GM12878 (cell line): Measurements from ENCODE around the gene PMIS2. TPM values are rescaled to one million over a fixed set of nuclear protein-coding genes. Genes with fewer than 3 reads are reported as not detected.

Experiments
- ATAC-seq: fragments of 200-7000 bp; cut with Tn5 transposase; 3 replicates; pipeline ENCODE4 v1.9.1; 2020; ENCODE audit warnings: mild to moderate bottlenecking, moderate library complexity
- BruUV-seq: library from RNA; stranded (reverse); fragments of 400-500 nt; replicated peaks from 2 replicates; lab custom pipeline; 2021; lab: Mats Ljungman, UMichigan
- CTCF ChIA-PET: fragments of 300-600 bp; sonication (Branson Sonifier 250); formaldehyde crosslinking; extraction: SDS; loops from one replicate; lab custom pipeline; 2021; ENCODE audit warnings: inconsistent platforms; lab: Yijun Ruan, JAX
- POLR2A ChIA-PET: fragments of 350-600 bp; formaldehyde crosslinking; extraction: SDS; loops from one replicate; lab custom pipeline; 2021; ENCODE audit warnings: inconsistent platforms; lab: Charles Lee
- RAD21 ChIA-PET: fragments of 300-600 bp; sonication (Branson Sonifier 250); formaldehyde crosslinking; loops from one replicate; lab custom pipeline; 2023; ENCODE audit warnings: antibody characterized with exemption; ENCODE audit not compliant: unreplicated experiment; lab: Charles Lee
- SMC1A ChIA-PET: fragments of 300-600 bp; sonication (Branson Sonifier 250); formaldehyde crosslinking; loops from one replicate; lab custom pipeline; 2023; ENCODE audit not compliant: unreplicated experiment, uncharacterized antibody; lab: Charles Lee
- DNase-seq: peaks from one replicate; pipeline ENCODE4 v3.0.0-alpha.2; 2011; ENCODE audit warnings: low read depth, low spot score
- FAIRE-seq: peaks from 3 replicates; lab custom pipeline; 2011; peaks lifted over from hg19 to GRCh38; lab: Jason Lieb, UNC
- H2AFZ ChIP-seq: 2 replicates; pipeline ENCODE4 v1.6.0; 2011; ENCODE audit warnings: low read depth, low read length, control low read depth; ENCODE audit not compliant: control insufficient read depth
- H3K27ac ChIP-seq: 2 replicates; pipeline ENCODE4 v1.5.1; 2011; ENCODE audit warnings: control low read depth; ENCODE audit not compliant: control insufficient read depth, insufficient read depth
- H3K27me3 ChIP-seq, 2 experiments: replicated peaks in 1 of 2; 2 replicates each; pipeline versions ENCODE4 v1.6.0 to v1.6.1; 2011; ENCODE audit warnings: low read length in 1 of 2; ENCODE audit not compliant: control insufficient read depth in 2 of 2, insufficient read depth in 2 of 2
- H3K36me3 ChIP-seq, 2 experiments: 2 replicates each; pipeline ENCODE4 v1.5.1; 2011; ENCODE audit warnings: low read length in 1 of 2; ENCODE audit not compliant: control insufficient read depth in 2 of 2, insufficient read depth in 2 of 2
- H3K4me1 ChIP-seq: 2 replicates; pipeline ENCODE4 v1.6.1; 2011; ENCODE audit warnings: mild to moderate bottlenecking, low read length, moderate library complexity, mixed read lengths; ENCODE audit not compliant: control insufficient read depth, insufficient read depth
- H3K4me2 ChIP-seq: 2 replicates; pipeline ENCODE4 v1.6.0; 2011; ENCODE audit warnings: control low read depth; ENCODE audit not compliant: control insufficient read depth, insufficient read depth
- H3K4me3 ChIP-seq: fragments of 200-600 bp; sonication (generic); 2 replicates; pipeline ENCODE4 v1.5.1; 2016
- H3K79me2 ChIP-seq: 2 replicates; pipeline ENCODE4 v1.6.0; 2011; ENCODE audit warnings: low read length; ENCODE audit not compliant: control insufficient read depth, insufficient read depth
- H3K9ac ChIP-seq: 2 replicates; pipeline ENCODE4 v1.8.0; 2011; ENCODE audit warnings: low read length, control low read depth, mixed read lengths; ENCODE audit not compliant: control insufficient read depth, insufficient read depth
- H3K9me3 ChIP-seq: replicated peaks from 3 replicates; pipeline ENCODE4 v1.5.1; 2011; ENCODE audit warnings: mild to moderate bottlenecking, low read length; ENCODE audit not compliant: control insufficient read depth, insufficient read depth
- H4K20me1 ChIP-seq: 2 replicates; pipeline ENCODE4 v1.6.0; 2011; ENCODE audit not compliant: control insufficient read depth, insufficient read depth
- BHLHE40 ChIP-seq, 2 experiments: fragments of 450-650 bp in 1 of 2; IDR thresholded peaks; 2 replicates each; pipeline ENCODE4 v1.6.1; 2011 to 2017; ENCODE audit warnings: low read depth in 2 of 2, borderline replicate concordance in 1 of 2, improper control_type of control experiment in 1 of 2, low read length in 1 of 2, mild to moderate bottlenecking in 1 of 2
- CEBPB ChIP-seq, 2 experiments: fragments of 150-350 bp in 1 of 2; IDR thresholded peaks; 2 replicates each; pipeline ENCODE4 v1.6.1; 2012 to 2014; ENCODE audit warnings: low read depth in 2 of 2, low read length in 2 of 2, borderline replicate concordance in 1 of 2, inconsistent platforms in 1 of 2
- EED ChIP-seq: sonication (generic); IDR thresholded peaks from 2 replicates; pipeline ENCODE4 v1.6.1; 2016; ENCODE audit warnings: antibody characterized with exemption, low read depth
- ESRRA ChIP-seq: IDR thresholded peaks from 2 replicates; pipeline ENCODE4 v1.6.1; 2012; ENCODE audit warnings: mild to moderate bottlenecking, low read length, improper control_type of control experiment
- GABPA ChIP-seq: IDR thresholded peaks from 2 replicates; pipeline ENCODE4 v1.6.1; 2014; ENCODE audit warnings: antibody characterized with exemption, low read depth, mild to moderate bottlenecking, inconsistent platforms
- PAX5 ChIP-seq: IDR thresholded peaks from 2 replicates; pipeline ENCODE4 v1.6.1; 2011; ENCODE audit warnings: low read depth, low read length, borderline replicate concordance
- POLR2AphosphoS2 ChIP-seq: IDR thresholded peaks from 2 replicates; pipeline ENCODE4 v1.6.1; 2011; ENCODE audit warnings: low read depth, mild to moderate bottlenecking, low read length, improper control_type of control experiment, moderate library complexity
- SREBF1 ChIP-seq: IDR thresholded peaks from 2 replicates; pipeline ENCODE4 v1.6.1; 2012; ENCODE audit warnings: mild to moderate bottlenecking, low read length
- WGBS: methylation state at CpG from one replicate; pipeline ENCODE4 v1.1.6; 2016; ENCODE audit warnings: low lambda C conversion rate; ENCODE audit not compliant: insufficient replicate concordance, insufficient coverage; ENCODE audit errors: missing lambda C conversion rate; 5-methylcytosine and 5-hydroxymethylcytosine counted together
- in situ Hi-C: fragments of 300-500 bp; cut with MboI; formaldehyde crosslinking; loops from 9 replicates; pipeline ENCODE4 v1.14.3; 2018; ENCODE audit warnings: mixed read lengths
- intact Hi-C: fragments of 100-400 bp; cut with micrococcal nuclease; formaldehyde crosslinking; loops from one replicate; pipeline ENCODE4 v1.14.2; 2022; ENCODE audit not compliant: unreplicated experiment
- polyA plus RNA-seq, 11 experiments: library from polyadenylated mRNA; depleted of rRNA in 4 of 11; unstranded in 6 of 11; stranded (reverse) in 5 of 11; fragments of >200 nt; fragmentation: Nextera tagmentation in 4 of 11; fragmentation: Illumina TruSeq in 1 of 11; extraction: Ambion mirVana in 4 of 11; extraction: Trizol in 1 of 11; gene quantifications; 1 replicate in 1 of 11; 2 replicates in 10 of 11; pipeline versions ENCODE4 v1.2.1 to v1.2.3, GENCODE V29; 2011 to 2016; ENCODE audit warnings: inconsistent platforms in 2 of 11, missing spikeins in 2 of 11, low read depth in 1 of 11
- total RNA-seq, 4 experiments: library from RNA; depleted of rRNA in 3 of 4; stranded (reverse); fragments of >200 nt in 3 of 4; fragmentation: Illumina TruSeq in 1 of 4; extraction: Trizol in 1 of 4; gene quantifications; 2 replicates each; pipeline versions ENCODE4 v1.2.1 to v1.2.3, GENCODE V29; 2013 to 2021
- TF ChIP-seq, protein P1 (sequence below): IDR thresholded peaks from 2 replicates; pipeline ENCODE4 v1.6.1; 2012; ENCODE audit warnings: low read depth, low read length, improper control_type of control experiment
- TF ChIP-seq, protein P2 (sequence below): fragments of 450-650 bp; formaldehyde crosslinking; IDR thresholded peaks from 2 replicates; pipeline ENCODE4 v1.4.0; 2020; ENCODE audit warnings: mild to moderate bottlenecking, moderate library complexity
- TF ChIP-seq, protein P3 (sequence below): fragments of 450-650 bp; conservative IDR thresholded peaks from 2 replicates; pipeline ENCODE4 v1.6.1; 2017; ENCODE audit warnings: mild to moderate bottlenecking, moderate library complexity
- TF ChIP-seq, protein P4 (sequence below): IDR thresholded peaks from 2 replicates; pipeline ENCODE4 v1.6.1; 2012; ENCODE audit warnings: mild to moderate bottlenecking, low read depth, low read length

Gene PMIS2
- total and polyA plus RNA-seq, 10 of the 15 experiments (the other 5 are each of a cell fraction or from before 2014, with no cell fraction given): not detected

DNA sequence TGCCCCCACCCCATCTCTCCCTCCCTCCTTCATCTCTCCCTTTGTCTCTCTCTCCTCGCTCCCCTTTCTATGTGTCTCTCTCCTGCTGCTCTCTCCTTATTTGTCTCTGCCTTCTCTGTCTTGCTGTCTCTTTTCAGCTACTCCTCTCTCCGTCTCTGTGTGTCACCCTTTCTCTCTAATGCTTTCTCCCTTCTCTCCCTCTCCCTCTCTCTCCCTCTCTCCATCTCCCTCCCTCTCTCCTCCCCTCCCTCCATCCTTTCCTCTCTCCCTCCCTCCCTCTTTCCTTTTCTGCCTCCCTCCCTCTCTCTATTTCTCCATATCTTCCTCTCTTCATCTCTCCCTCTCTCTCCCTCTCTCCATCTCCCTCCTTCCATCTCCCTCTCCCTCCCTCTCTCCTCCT lies 23.2 kb upstream of the PMIS2 start:
- 0% methylated on average over 1 of the region's 2 CpGs for WGBS
- Histone ChIP-seq H3K4me3 (no peak overlapping the region), H3K9ac (no peak overlapping the region), H3K36me3 (no peaks in the 10 kb centered on the region), H4K20me1 (no peaks in the 10 kb centered on the region), H3K9me3 (no peaks in the 10 kb centered on the region; the same call in 2 of the 3 replicates), H3K27ac (no peak overlapping the region), H3K27me3 (no peaks in the 10 kb centered on the region; a peak in 1 of 4 replicates), H2AFZ (no peak overlapping the region), H3K4me2 (no peak overlapping the region), H3K4me1 (peaks cover 30% of the 10 kb centered on the region), H3K79me2 (no peaks in the 10 kb centered on the region)
- RAD21 ChIA-PET: no interaction called here
- CTCF ChIA-PET: interaction anchor here (0.6 kb wide), 2 partner anchors 16 to 513 kb away, joined by 3 read pairs; no protein-coding TSS in a partner anchor
- no TSS peak for BruUV-seq
- POLR2A ChIA-PET: interaction anchor here (0.6 kb wide), 1 partner anchor 30 kb away, joined by 10 read pairs; no protein-coding TSS in a partner anchor
- intact Hi-C loops: no loop called here
- no peak for DNase-seq
- SMC1A ChIA-PET: no interaction called here
- ATAC-seq: no peak
- in situ Hi-C loops: no loop called here
- no peak for FAIRE-seq
- TF ChIP-seq SREBF1: no peak
- TF ChIP-seq ESRRA: no peak
- no peak for TF ChIP-seq PAX5
- TF ChIP-seq BHLHE40 (IDR thresholded peaks at IDR 0.05; ENCODE audit: borderline replicate concordance in 1 of 2, low read depth in 2 of 2, low read length in 1 of 2): no peak
- TF ChIP-seq, protein P1, sequence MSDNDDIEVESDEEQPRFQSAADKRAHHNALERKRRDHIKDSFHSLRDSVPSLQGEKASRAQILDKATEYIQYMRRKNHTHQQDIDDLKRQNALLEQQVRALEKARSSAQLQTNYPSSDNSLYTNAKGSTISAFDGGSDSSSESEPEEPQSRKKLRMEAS: no peak
- no peak for TF ChIP-seq EED
- TF ChIP-seq GABPA: no peak
- TF ChIP-seq, protein P2, sequence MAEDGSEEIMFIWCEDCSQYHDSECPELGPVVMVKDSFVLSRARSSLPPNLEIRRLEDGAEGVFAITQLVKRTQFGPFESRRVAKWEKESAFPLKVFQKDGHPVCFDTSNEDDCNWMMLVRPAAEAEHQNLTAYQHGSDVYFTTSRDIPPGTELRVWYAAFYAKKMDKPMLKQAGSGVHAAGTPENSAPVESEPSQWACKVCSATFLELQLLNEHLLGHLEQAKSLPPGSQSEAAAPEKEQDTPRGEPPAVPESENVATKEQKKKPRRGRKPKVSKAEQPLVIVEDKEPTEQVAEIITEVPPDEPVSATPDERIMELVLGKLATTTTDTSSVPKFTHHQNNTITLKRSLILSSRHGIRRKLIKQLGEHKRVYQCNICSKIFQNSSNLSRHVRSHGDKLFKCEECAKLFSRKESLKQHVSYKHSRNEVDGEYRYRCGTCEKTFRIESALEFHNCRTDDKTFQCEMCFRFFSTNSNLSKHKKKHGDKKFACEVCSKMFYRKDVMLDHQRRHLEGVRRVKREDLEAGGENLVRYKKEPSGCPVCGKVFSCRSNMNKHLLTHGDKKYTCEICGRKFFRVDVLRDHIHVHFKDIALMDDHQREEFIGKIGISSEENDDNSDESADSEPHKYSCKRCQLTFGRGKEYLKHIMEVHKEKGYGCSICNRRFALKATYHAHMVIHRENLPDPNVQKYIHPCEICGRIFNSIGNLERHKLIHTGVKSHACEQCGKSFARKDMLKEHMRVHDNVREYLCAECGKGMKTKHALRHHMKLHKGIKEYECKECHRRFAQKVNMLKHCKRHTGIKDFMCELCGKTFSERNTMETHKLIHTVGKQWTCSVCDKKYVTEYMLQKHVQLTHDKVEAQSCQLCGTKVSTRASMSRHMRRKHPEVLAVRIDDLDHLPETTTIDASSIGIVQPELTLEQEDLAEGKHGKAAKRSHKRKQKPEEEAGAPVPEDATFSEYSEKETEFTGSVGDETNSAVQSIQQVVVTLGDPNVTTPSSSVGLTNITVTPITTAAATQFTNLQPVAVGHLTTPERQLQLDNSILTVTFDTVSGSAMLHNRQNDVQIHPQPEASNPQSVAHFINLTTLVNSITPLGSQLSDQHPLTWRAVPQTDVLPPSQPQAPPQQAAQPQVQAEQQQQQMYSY: no peak
- TF ChIP-seq, protein P3, sequence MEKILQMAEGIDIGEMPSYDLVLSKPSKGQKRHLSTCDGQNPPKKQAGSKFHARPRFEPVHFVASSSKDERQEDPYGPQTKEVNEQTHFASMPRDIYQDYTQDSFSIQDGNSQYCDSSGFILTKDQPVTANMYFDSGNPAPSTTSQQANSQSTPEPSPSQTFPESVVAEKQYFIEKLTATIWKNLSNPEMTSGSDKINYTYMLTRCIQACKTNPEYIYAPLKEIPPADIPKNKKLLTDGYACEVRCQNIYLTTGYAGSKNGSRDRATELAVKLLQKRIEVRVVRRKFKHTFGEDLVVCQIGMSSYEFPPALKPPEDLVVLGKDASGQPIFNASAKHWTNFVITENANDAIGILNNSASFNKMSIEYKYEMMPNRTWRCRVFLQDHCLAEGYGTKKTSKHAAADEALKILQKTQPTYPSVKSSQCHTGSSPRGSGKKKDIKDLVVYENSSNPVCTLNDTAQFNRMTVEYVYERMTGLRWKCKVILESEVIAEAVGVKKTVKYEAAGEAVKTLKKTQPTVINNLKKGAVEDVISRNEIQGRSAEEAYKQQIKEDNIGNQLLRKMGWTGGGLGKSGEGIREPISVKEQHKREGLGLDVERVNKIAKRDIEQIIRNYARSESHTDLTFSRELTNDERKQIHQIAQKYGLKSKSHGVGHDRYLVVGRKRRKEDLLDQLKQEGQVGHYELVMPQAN: no peak
- no peak for TF ChIP-seq CEBPB (IDR thresholded peaks at IDR 0.05; ENCODE audit: borderline replicate concordance in 1 of 2, low read depth in 2 of 2, low read length in 2 of 2)
- TF ChIP-seq, protein P4, sequence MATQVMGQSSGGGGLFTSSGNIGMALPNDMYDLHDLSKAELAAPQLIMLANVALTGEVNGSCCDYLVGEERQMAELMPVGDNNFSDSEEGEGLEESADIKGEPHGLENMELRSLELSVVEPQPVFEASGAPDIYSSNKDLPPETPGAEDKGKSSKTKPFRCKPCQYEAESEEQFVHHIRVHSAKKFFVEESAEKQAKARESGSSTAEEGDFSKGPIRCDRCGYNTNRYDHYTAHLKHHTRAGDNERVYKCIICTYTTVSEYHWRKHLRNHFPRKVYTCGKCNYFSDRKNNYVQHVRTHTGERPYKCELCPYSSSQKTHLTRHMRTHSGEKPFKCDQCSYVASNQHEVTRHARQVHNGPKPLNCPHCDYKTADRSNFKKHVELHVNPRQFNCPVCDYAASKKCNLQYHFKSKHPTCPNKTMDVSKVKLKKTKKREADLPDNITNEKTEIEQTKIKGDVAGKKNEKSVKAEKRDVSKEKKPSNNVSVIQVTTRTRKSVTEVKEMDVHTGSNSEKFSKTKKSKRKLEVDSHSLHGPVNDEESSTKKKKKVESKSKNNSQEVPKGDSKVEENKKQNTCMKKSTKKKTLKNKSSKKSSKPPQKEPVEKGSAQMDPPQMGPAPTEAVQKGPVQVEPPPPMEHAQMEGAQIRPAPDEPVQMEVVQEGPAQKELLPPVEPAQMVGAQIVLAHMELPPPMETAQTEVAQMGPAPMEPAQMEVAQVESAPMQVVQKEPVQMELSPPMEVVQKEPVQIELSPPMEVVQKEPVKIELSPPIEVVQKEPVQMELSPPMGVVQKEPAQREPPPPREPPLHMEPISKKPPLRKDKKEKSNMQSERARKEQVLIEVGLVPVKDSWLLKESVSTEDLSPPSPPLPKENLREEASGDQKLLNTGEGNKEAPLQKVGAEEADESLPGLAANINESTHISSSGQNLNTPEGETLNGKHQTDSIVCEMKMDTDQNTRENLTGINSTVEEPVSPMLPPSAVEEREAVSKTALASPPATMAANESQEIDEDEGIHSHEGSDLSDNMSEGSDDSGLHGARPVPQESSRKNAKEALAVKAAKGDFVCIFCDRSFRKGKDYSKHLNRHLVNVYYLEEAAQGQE: no peak
- no peak for TF ChIP-seq POLR2AphosphoS2
